Measurements from ENCODE around the gene PRDM11. TPM values are rescaled to one million over a fixed set of nuclear protein-coding genes. Genes with fewer than 3 reads are reported as not detected.

PRDM11 gene
- total and polyA plus RNA-seq, 2 donors from 2014 or later: 2.9 to 22.5 TPM

DNA sequence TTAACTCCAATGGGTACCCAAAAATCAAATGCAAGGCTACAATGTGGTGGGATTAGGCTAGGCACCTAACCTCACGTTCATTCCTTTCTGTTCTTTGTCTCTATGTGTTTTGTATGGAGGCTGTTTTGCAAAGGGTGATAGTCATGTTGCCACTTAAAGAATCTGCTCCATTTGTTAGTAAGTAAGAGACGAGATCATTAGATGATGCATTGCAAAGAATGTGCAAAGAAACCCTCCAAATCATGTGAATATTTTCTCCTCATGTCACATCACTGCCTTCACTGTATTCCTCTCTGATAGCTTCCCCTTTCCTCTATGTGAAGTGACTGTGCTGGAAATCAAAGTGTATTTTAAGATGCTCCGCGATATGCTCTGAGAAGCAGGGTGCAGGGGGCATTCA, 127.8 kb downstream of the PRDM11 start:
- TF ChIP-seq, protein P1, sequence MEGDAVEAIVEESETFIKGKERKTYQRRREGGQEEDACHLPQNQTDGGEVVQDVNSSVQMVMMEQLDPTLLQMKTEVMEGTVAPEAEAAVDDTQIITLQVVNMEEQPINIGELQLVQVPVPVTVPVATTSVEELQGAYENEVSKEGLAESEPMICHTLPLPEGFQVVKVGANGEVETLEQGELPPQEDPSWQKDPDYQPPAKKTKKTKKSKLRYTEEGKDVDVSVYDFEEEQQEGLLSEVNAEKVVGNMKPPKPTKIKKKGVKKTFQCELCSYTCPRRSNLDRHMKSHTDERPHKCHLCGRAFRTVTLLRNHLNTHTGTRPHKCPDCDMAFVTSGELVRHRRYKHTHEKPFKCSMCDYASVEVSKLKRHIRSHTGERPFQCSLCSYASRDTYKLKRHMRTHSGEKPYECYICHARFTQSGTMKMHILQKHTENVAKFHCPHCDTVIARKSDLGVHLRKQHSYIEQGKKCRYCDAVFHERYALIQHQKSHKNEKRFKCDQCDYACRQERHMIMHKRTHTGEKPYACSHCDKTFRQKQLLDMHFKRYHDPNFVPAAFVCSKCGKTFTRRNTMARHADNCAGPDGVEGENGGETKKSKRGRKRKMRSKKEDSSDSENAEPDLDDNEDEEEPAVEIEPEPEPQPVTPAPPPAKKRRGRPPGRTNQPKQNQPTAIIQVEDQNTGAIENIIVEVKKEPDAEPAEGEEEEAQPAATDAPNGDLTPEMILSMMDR (IDR thresholded peaks at IDR 0.05; ENCODE audit: borderline replicate concordance, extremely low read depth, insufficient read depth): no peak
- intact Hi-C loops (cut with DNase I): no loop called here
- no peaks in the 10 kb centered on the region for H3K36me3 ChIP-seq (ENCODE audit: control insufficient read depth in 2 of 3, insufficient read depth in 3 of 3, low read length in 3 of 3)
- H3K27me3 ChIP-seq (ENCODE audit: control insufficient read depth, insufficient read depth, low read length): no peaks in the 10 kb centered on the region
- H3K4me1 ChIP-seq (ENCODE audit: control insufficient read depth in 2 of 3, insufficient read depth in 2 of 3, low read depth in 1 of 3, low read length in 3 of 3): no peaks in the 10 kb centered on the region
- FAIRE-seq (no peak), DNase-seq (no peak)
- H3K4me3 ChIP-seq (ENCODE audit: low read length in 3 of 3): no peak overlapping the region
- no peak overlapping the region for H3K9ac ChIP-seq (ENCODE audit: low read length in 3 of 3)
- no peak overlapping the region for H3K27ac ChIP-seq (ENCODE audit: low read depth in 2 of 2, low read length in 2 of 2)
- no peaks in the 10 kb centered on the region for H3K9me3 ChIP-seq (ENCODE audit: control insufficient read depth in 2 of 3, insufficient read depth in 1 of 3, low read length in 3 of 3)

DNA sequence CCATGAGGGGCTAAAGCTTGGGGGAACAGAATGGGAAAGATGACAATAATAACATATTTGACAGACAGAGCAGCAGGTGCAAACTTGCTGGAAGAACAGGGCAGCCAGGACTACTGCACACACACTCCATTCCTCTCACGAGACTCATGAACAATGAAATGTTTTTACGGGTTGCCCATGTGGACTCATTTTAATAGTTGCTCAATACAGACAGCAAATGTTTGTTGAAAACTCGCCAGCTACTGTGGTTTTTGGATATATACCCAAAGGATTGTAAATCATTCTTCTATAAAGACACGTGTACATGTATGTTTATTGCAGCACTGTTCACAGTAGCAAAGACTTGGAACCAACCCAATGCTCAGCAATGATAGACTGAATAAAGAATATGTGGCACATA, 129.4 kb downstream of the PRDM11 start:
- Histone ChIP-seq H3K27me3 (ENCODE audit: control insufficient read depth, insufficient read depth, low read length) (no peaks in the 10 kb centered on the region), H3K36me3 (ENCODE audit: control insufficient read depth in 2 of 3, insufficient read depth in 3 of 3, low read length in 3 of 3) (no peaks in the 10 kb centered on the region), H3K9ac (ENCODE audit: low read length in 3 of 3) (no peak overlapping the region), H3K4me3 (ENCODE audit: low read length in 3 of 3) (no peak overlapping the region), H3K4me1 (ENCODE audit: control insufficient read depth in 2 of 3, insufficient read depth in 2 of 3, low read depth in 1 of 3, low read length in 3 of 3) (no peaks in the 10 kb centered on the region), H3K27ac (ENCODE audit: low read depth in 2 of 2, low read length in 2 of 2) (no peak overlapping the region), H3K9me3 (ENCODE audit: control insufficient read depth in 2 of 3, insufficient read depth in 1 of 3, low read length in 3 of 3) (no peaks in the 10 kb centered on the region)
- FAIRE-seq (no peak), DNase-seq (no peak)
- intact Hi-C loops (cut with DNase I): no loop called here
- TF ChIP-seq, protein P1 (IDR thresholded peaks at IDR 0.05; ENCODE audit: borderline replicate concordance, extremely low read depth, insufficient read depth): no peak

DNA sequence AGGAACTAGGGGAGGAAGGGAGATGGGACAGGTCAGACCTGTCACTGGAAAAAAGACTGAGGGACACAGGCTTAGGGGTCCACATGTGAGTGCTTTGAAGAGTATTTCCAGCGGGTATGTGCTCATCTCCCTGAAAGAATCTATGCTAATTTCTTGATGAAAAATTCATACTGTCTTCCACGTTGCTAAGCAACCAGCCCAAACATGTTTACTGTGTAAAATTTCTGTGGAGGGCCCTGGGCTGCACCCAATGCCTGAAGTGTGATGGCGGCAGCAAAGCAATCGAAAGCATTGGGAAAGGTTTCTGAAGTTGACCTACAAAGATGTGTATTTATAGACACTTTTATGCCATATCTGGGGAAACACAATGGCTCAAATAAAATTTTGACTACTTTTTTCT, 132.3 kb downstream of the PRDM11 start:
- Histone ChIP-seq H3K27ac (ENCODE audit: low read depth in 2 of 2, low read length in 2 of 2) (no peak overlapping the region), H3K9ac (ENCODE audit: low read length in 3 of 3) (no peak overlapping the region), H3K4me1 (ENCODE audit: control insufficient read depth in 2 of 3, insufficient read depth in 2 of 3, low read depth in 1 of 3, low read length in 3 of 3) (no peaks in the 10 kb centered on the region), H3K36me3 (ENCODE audit: control insufficient read depth in 2 of 3, insufficient read depth in 3 of 3, low read length in 3 of 3) (no peaks in the 10 kb centered on the region), H3K4me3 (ENCODE audit: low read length in 3 of 3) (no peak overlapping the region), H3K9me3 (ENCODE audit: control insufficient read depth in 2 of 3, insufficient read depth in 1 of 3, low read length in 3 of 3) (no peaks in the 10 kb centered on the region), H3K27me3 (ENCODE audit: control insufficient read depth, insufficient read depth, low read length) (no peaks in the 10 kb centered on the region)
- FAIRE-seq (no peak), DNase-seq (no peak)
- intact Hi-C loops (cut with DNase I): no loop called here
- TF ChIP-seq, protein P1 (IDR thresholded peaks at IDR 0.05; ENCODE audit: borderline replicate concordance, extremely low read depth, insufficient read depth): no peak

DNA sequence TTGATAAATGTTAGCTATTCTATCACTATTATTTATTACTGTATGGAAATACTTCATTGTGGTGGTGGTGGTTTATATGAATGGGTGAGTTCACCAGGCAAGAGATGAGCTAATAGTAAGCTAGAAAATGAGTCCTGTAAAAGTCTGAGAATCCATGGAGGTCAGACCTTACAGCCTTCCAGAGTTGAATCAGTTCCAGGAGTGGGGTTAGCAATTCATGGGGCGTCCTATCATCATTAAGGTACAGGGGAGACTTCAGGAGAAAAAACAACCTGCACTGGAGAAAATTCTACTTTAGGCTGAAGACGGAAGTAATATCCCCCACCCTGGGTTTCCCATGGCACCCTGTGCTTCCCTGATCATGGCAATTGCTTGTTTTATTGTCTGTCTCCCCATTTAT, 133.2 kb downstream of the PRDM11 start:
- Histone ChIP-seq H3K9ac (ENCODE audit: low read length in 3 of 3) (no peak overlapping the region), H3K36me3 (ENCODE audit: control insufficient read depth in 2 of 3, insufficient read depth in 3 of 3, low read length in 3 of 3) (no peaks in the 10 kb centered on the region), H3K4me3 (ENCODE audit: low read length in 3 of 3) (no peak overlapping the region), H3K27me3 (ENCODE audit: control insufficient read depth, insufficient read depth, low read length) (no peaks in the 10 kb centered on the region), H3K27ac (ENCODE audit: low read depth in 2 of 2, low read length in 2 of 2) (no peak overlapping the region), H3K4me1 (ENCODE audit: control insufficient read depth in 2 of 3, insufficient read depth in 2 of 3, low read depth in 1 of 3, low read length in 3 of 3) (no peaks in the 10 kb centered on the region), H3K9me3 (ENCODE audit: control insufficient read depth in 2 of 3, insufficient read depth in 1 of 3, low read length in 3 of 3) (no peaks in the 10 kb centered on the region)
- intact Hi-C loops (cut with DNase I): no loop called here
- DNase-seq: no peak
- TF ChIP-seq, protein P1 (IDR thresholded peaks at IDR 0.05; ENCODE audit: borderline replicate concordance, extremely low read depth, insufficient read depth): no peak
- FAIRE-seq: no peak
